Left lung (tissue), 10 donors: ENCODE results near the gene HOXD13. TPM values are rescaled to one million over a fixed set of nuclear protein-coding genes. Genes with fewer than 3 reads are reported as not detected.
A peak's percentile ranks its signal among the peaks of the same experiment; 100 is the strongest.

ENCODE experiments used
- ATAC-seq: fragments of 200-7000 bp; cut with Tn5 transposase; one replicate; pipeline ENCODE4 v1.9.1; 2020; ENCODE audit warnings: moderate library complexity
- DNase-seq, 4 donors: peaks; one replicate each; pipeline ENCODE4 v3.0.0-alpha.2; 2013 to 2020
- H3K27ac ChIP-seq, 2 donors: fragments of 200-600 bp; sonication (generic) in 1 of 2; one replicate each; pipeline versions ENCODE4 v1.5.0 to v1.8.0; 2020 to 2021
- H3K27me3 ChIP-seq, 2 donors: fragments of 200-600 bp; sonication (generic) in 1 of 2; one replicate each; pipeline versions ENCODE4 v1.5.0 to v1.8.0; 2020 to 2021
- H3K36me3 ChIP-seq, 2 donors: fragments of 200-600 bp; sonication (generic) in 1 of 2; one replicate each; pipeline versions ENCODE4 v1.5.0 to v1.8.0; 2020 to 2021
- H3K4me1 ChIP-seq, 2 donors: fragments of 200-600 bp; one replicate each; pipeline ENCODE4 v1.8.0; 2021
- H3K4me3 ChIP-seq, 2 donors: fragments of 200-600 bp; sonication (generic) in 1 of 2; one replicate each; pipeline versions ENCODE4 v1.5.0 to v1.8.0; 2020 to 2021; ENCODE audit warnings: mild to moderate bottlenecking in 1 of 2
- H3K9me3 ChIP-seq, 2 donors: fragments of 200-600 bp; sonication (generic) in 1 of 2; one replicate each; pipeline versions ENCODE4 v1.5.0 to v1.8.0; 2020 to 2021
- intact Hi-C, 2 donors: fragments of 100-400 bp; cut with DNase I; formaldehyde crosslinking; loops; one replicate each; pipeline versions ENCODE4 v1.11.2 to v1.14.2; 2022
- polyA plus RNA-seq, 6 donors: library from polyadenylated mRNA; unstranded; fragments of 120-200 nt; gene quantifications; one replicate each; pipeline ENCODE4 v1.2.1, GENCODE V29; 2013; ENCODE audit not compliant: insufficient read length in 6 of 6
- total RNA-seq, 2 donors: library from RNA; stranded (reverse); fragmentation: NEBNext Ultra II Directional; extraction: Animal tissue kit (Norgen Biotek cat#: 25700); gene quantifications; one replicate each; pipeline ENCODE4 v1.2.1, GENCODE V29; 2021
- TF ChIP-seq, protein P1 (sequence below), 2 donors: fragments of 200-600 bp; sonication (generic) in 1 of 2; IDR thresholded peaks; one replicate each; pipeline versions ENCODE4 v1.5.0 to v1.8.0; 2021; ENCODE audit warnings: antibody characterized with exemption in 2 of 2
- donor health status: DM: no; HTN: yes; CAD: no.
- donor health status: DM: no; HTN: no; CAD: no.

HOXD13 gene
- total and polyA plus RNA-seq, 8 donors: not detected

DNA sequence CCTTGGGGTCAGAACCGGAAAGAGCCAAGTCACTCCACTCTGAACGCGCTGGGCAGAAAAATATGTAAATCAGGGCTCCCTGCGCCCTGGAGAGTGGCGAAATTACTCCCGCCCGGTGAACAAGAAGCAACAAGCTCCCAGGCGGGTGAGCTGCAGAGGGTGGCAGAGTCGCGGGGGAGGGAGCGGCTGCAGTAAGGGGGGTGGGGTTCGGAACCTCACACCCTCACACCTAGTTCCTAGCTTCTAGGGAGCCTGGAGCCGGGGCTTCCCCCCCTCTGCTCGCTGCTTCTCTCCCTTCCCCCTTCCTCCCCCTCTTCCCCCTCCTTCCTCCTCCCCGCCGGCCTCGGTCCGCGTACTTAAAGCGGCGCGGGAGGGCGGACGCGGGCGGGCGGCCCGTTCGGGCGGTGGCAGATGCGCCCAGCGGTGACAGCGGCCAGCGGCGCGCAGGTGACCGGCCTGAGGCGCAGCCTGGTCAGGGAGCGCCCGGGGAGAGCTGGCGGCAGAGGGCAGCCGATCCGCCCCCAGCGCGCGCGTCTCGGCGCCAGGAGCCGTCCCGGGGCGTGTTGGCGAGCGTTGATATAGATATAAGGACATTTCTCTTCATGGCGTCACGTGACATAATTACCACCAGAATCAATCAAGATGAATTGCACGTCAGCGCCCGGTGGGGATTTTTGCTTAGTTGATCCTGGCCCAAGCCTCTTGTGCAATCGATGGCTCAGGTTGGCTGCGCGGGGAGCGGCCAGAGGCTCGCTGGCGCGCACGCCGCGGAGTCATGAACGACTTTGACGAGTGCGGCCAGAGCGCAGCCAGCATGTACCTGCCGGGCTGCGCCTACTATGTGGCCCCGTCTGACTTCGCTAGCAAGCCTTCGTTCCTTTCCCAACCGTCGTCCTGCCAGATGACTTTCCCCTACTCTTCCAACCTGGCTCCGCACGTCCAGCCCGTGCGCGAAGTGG, 14.3 kb downstream of the HOXD13 start, which contains the start of gene HOXD11:
TSS of gene HOXD11 (plus strand) at position 700 of the 959 bp plus-strand sequence. CDS start at position 776, 76 bp downstream.
- intact Hi-C loops: no loop called here
- peaks cover 0 to 21% of the 10 kb centered on the region in 2 donors for H3K4me1 ChIP-seq
- peaks cover 98 to 100% of the 10 kb centered on the region in 2 donors for H3K27me3 ChIP-seq
- ATAC-seq (peak; percentile 42), DNase-seq (peak in 1 of 4 donors; percentile 71)
- no peak within 1 kb of the TSS for H3K27ac ChIP-seq
- TF ChIP-seq, protein P1, sequence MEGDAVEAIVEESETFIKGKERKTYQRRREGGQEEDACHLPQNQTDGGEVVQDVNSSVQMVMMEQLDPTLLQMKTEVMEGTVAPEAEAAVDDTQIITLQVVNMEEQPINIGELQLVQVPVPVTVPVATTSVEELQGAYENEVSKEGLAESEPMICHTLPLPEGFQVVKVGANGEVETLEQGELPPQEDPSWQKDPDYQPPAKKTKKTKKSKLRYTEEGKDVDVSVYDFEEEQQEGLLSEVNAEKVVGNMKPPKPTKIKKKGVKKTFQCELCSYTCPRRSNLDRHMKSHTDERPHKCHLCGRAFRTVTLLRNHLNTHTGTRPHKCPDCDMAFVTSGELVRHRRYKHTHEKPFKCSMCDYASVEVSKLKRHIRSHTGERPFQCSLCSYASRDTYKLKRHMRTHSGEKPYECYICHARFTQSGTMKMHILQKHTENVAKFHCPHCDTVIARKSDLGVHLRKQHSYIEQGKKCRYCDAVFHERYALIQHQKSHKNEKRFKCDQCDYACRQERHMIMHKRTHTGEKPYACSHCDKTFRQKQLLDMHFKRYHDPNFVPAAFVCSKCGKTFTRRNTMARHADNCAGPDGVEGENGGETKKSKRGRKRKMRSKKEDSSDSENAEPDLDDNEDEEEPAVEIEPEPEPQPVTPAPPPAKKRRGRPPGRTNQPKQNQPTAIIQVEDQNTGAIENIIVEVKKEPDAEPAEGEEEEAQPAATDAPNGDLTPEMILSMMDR (IDR thresholded peaks at IDR 0.05): no peak
- no peaks in the 10 kb centered on the region for H3K36me3 ChIP-seq
- H3K9me3 ChIP-seq: no peaks in the 10 kb centered on the region
- peak within 1 kb of the TSS in 1 of 2 donors; percentile 15 for H3K4me3 ChIP-seq

GRCh38 chr2:176107731-176108181, 15.2 kb downstream of the HOXD13 start:
- H3K9me3 ChIP-seq: no peaks in the 10 kb centered on the region
- TF ChIP-seq, protein P1 (IDR thresholded peaks at IDR 0.05): no peak
- no peak for ATAC-seq
- no peak overlapping the region for H3K4me3 ChIP-seq
- intact Hi-C loops: no loop called here
- H3K4me1 ChIP-seq: peaks cover 0 to 21% of the 10 kb centered on the region in 2 donors
- no peak for DNase-seq
- H3K27me3 ChIP-seq: peaks cover 98 to 100% of the 10 kb centered on the region in 2 donors
- H3K27ac ChIP-seq: no peak overlapping the region
- no peaks in the 10 kb centered on the region for H3K36me3 ChIP-seq

- no peak for DNase-seq
- peaks cover 98 to 100% of the 10 kb centered on the region in 2 donors for H3K27me3 ChIP-seq
- H3K4me3 ChIP-seq: no peak overlapping the region
- H3K27ac ChIP-seq: no peak overlapping the region
- no peak for ATAC-seq
- no peaks in the 10 kb centered on the region for H3K9me3 ChIP-seq
- H3K4me1 ChIP-seq: peaks cover 0 to 18% of the 10 kb centered on the region in 2 donors
- TF ChIP-seq, protein P1 (IDR thresholded peaks at IDR 0.05): no peak
- intact Hi-C loops: no loop called here
- no peaks in the 10 kb centered on the region for H3K36me3 ChIP-seq
Observed at GRCh38 chr2:176109192-176109901, 16.8 kb downstream of the HOXD13 start.

GRCh38 chr2:176109946-176110345, 17.4 kb downstream of the HOXD13 start:
- intact Hi-C loops: no loop called here
- H3K9me3 ChIP-seq: no peaks in the 10 kb centered on the region
- H3K4me1 ChIP-seq: peaks cover 0 to 12% of the 10 kb centered on the region in 2 donors
- ATAC-seq: no peak
- no peak overlapping the region for H3K27ac ChIP-seq
- DNase-seq: no peak
- H3K27me3 ChIP-seq: peaks cover 98 to 100% of the 10 kb centered on the region in 2 donors
- TF ChIP-seq, protein P1 (IDR thresholded peaks at IDR 0.05): no peak
- no peak overlapping the region for H3K4me3 ChIP-seq
- no peaks in the 10 kb centered on the region for H3K36me3 ChIP-seq
